ENCODE data around the gene ARHGAP20. TPM values are rescaled to one million over a fixed set of nuclear protein-coding genes. Genes with fewer than 3 reads are reported as not detected.

Gene ARHGAP20
- total RNA-seq, 4 donors from 2014 or later = 10.5 to 19.5 (median 11.8) TPM

GRCh38 chr11:110747531-110747930 lies 35.3 kb upstream of the ARHGAP20 start:
- no peaks in the 10 kb centered on the region for H3K36me3 ChIP-seq
- WGBS, 2 donors = 68 to 76% methylated on average over 4 of the region's 4 CpGs
- no peak for DNase-seq
- intact Hi-C loops (cut with DNase I) = no loop called here
- H3K4me1 ChIP-seq = no peaks in the 10 kb centered on the region
- no peak for TF ChIP-seq CTCF (IDR thresholded peaks at IDR 0.05)
- no peak for TF ChIP-seq POLR2A (IDR thresholded peaks at IDR 0.05)
- H3K27me3 ChIP-seq = no peaks in the 10 kb centered on the region
- no peak overlapping the region for H3K27ac ChIP-seq
- H3K4me3 ChIP-seq (replicated peaks in 1 of 3) = no peak overlapping the region
- H3K9me3 ChIP-seq = no peaks in the 10 kb centered on the region

- no peaks in the 10 kb centered on the region for H3K36me3 ChIP-seq
- no peaks in the 10 kb centered on the region for H3K9me3 ChIP-seq
- no peak overlapping the region for H3K4me3 ChIP-seq (replicated peaks in 1 of 3)
- intact Hi-C loops (cut with DNase I) = no loop called here
- no peaks in the 10 kb centered on the region for H3K4me1 ChIP-seq
- no peak for DNase-seq
- H3K27ac ChIP-seq = no peak overlapping the region
- TF ChIP-seq POLR2A (IDR thresholded peaks at IDR 0.05) = no peak
- TF ChIP-seq CTCF (IDR thresholded peaks at IDR 0.05) = no peak
- no peaks in the 10 kb centered on the region for H3K27me3 ChIP-seq
- WGBS, 2 donors = 86 to 93% methylated on average over 1 of the region's 1 CpG
Observed at GRCh38 chr11:110738641-110739040, 26.4 kb upstream of the ARHGAP20 start.

- no peaks in the 10 kb centered on the region for H3K27me3 ChIP-seq
Observed at GRCh38 chr11:110737593-110737992, 25.4 kb upstream of the ARHGAP20 start.

GRCh38 chr11:110736171-110736553 lies 23.9 kb upstream of the ARHGAP20 start:
- TF ChIP-seq CTCF (IDR thresholded peaks at IDR 0.05) (no peak), POLR2A (IDR thresholded peaks at IDR 0.05) (no peak)
- intact Hi-C loops (cut with DNase I) = no loop called here
- 80 to 98% methylated on average over 2 of the region's 2 CpGs for WGBS, 2 donors

More at GRCh38 chr11:110737593-110737992, 25.4 kb upstream of the ARHGAP20 start:
- WGBS, 2 donors = 91 to 97% methylated on average over 2 of the region's 2 CpGs
- no peak for DNase-seq
- intact Hi-C loops (cut with DNase I) = no loop called here
- no peaks in the 10 kb centered on the region for H3K9me3 ChIP-seq
- no peaks in the 10 kb centered on the region for H3K36me3 ChIP-seq
- TF ChIP-seq CTCF (IDR thresholded peaks at IDR 0.05) (no peak), POLR2A (IDR thresholded peaks at IDR 0.05) (no peak)
- H3K4me3 ChIP-seq (replicated peaks in 1 of 3) = no peak overlapping the region
- H3K4me1 ChIP-seq = no peaks in the 10 kb centered on the region
- no peak overlapping the region for H3K27ac ChIP-seq

GRCh38 chr11:110735455-110736170 lies 23.4 kb upstream of the ARHGAP20 start:
- intact Hi-C loops (cut with DNase I) = no loop called here
- no peaks in the 10 kb centered on the region for H3K4me1 ChIP-seq
- H3K9me3 ChIP-seq = no peaks in the 10 kb centered on the region
- DNase-seq = no peak
- no peaks in the 10 kb centered on the region for H3K27me3 ChIP-seq
- no peak overlapping the region for H3K4me3 ChIP-seq (replicated peaks in 1 of 3)
- no peak overlapping the region for H3K27ac ChIP-seq
- H3K36me3 ChIP-seq = no peaks in the 10 kb centered on the region
- TF ChIP-seq CTCF (IDR thresholded peaks at IDR 0.05) (no peak), POLR2A (IDR thresholded peaks at IDR 0.05) (no peak)

More at GRCh38 chr11:110736171-110736553, 23.9 kb upstream of the ARHGAP20 start:
- no peak for DNase-seq
- H3K27ac ChIP-seq = no peak overlapping the region
- H3K4me3 ChIP-seq (replicated peaks in 1 of 3) = no peak overlapping the region
- no peaks in the 10 kb centered on the region for H3K9me3 ChIP-seq
- no peaks in the 10 kb centered on the region for H3K4me1 ChIP-seq
- no peaks in the 10 kb centered on the region for H3K27me3 ChIP-seq
- no peaks in the 10 kb centered on the region for H3K36me3 ChIP-seq

Measured in thyroid gland (tissue), 4 donors.